Measurements from ENCODE around the gene ADPRHL1. TPM values are rescaled to one million over a fixed set of nuclear protein-coding genes. Genes with fewer than 3 reads are reported as not detected.

The ADPRHL1 gene
- total RNA-seq, 1 donor from 2014 or later: 0.22 TPM

- Mint-ChIP-seq H3K27ac (no peak overlapping the region), H3K9me3 (no peaks in the 10 kb centered on the region), H3K4me1 (peaks cover 36% of the 10 kb centered on the region), H3K4me3 (peak overlapping the region; percentile 71), H3K36me3 (peaks cover 17% of the 10 kb centered on the region), H3K27me3 (ENCODE audit: insufficient read depth, low read depth) (peaks cover 2% of the 10 kb centered on the region)
- peak; percentile 4 for TF ChIP-seq CTCF (IDR thresholded peaks at IDR 0.05)
- TF ChIP-seq EZH2 (IDR thresholded peaks at IDR 0.05): no peak
- no peak for TF ChIP-seq EZH2phosphoT487 (IDR thresholded peaks at IDR 0.05)
- H3K79me2 ChIP-seq (ENCODE audit: low read depth): peaks cover 58% of the 10 kb centered on the region
- peaks cover 51% of the 10 kb centered on the region for H4K20me1 ChIP-seq (ENCODE audit: low read depth)
- peaks cover 8% of the 10 kb centered on the region for H3K36me3 ChIP-seq
- H3K9me3 ChIP-seq (ENCODE audit: low read depth): no peaks in the 10 kb centered on the region
- H3K9ac ChIP-seq: no peak overlapping the region
- peak; percentile 55 for DNase-seq (ENCODE audit: low spot score)
- peaks cover 11% of the 10 kb centered on the region for H3F3A ChIP-seq (ENCODE audit: low read depth)
- H3K27me3 ChIP-seq: no peaks in the 10 kb centered on the region
- H2AFZ ChIP-seq (replicated peaks): no peak overlapping the region
- no peak overlapping the region for H3K27ac ChIP-seq
- peaks cover 26% of the 10 kb centered on the region for H3K4me1 ChIP-seq
- H3K4me2 ChIP-seq: peak overlapping the region; percentile 73
- peak overlapping the region; percentile 26 for H3K4me3 ChIP-seq
These were observed 42.4 kb upstream of the ADPRHL1 start for GRCh38 chr13:113495494-113496210.

GRCh38 chr13:113493315-113493951 lies 40.1 kb upstream of the ADPRHL1 start:
- Mint-ChIP-seq H3K36me3 (peaks cover 12% of the 10 kb centered on the region), H3K4me1 (peaks cover 51% of the 10 kb centered on the region), H3K9me3 (no peaks in the 10 kb centered on the region), H3K4me3 (peak overlapping the region; percentile 57), H3K27ac (no peak overlapping the region), H3K27me3 (ENCODE audit: insufficient read depth, low read depth) (peaks cover 5% of the 10 kb centered on the region)
- H4K20me1 ChIP-seq (ENCODE audit: low read depth): peaks cover 70% of the 10 kb centered on the region
- no peak for TF ChIP-seq EZH2 (IDR thresholded peaks at IDR 0.05)
- H3K36me3 ChIP-seq: peaks cover 8% of the 10 kb centered on the region
- no peak overlapping the region for H2AFZ ChIP-seq (replicated peaks)
- no peak overlapping the region for H3K4me3 ChIP-seq
- peaks cover 41% of the 10 kb centered on the region for H3K4me1 ChIP-seq
- peaks cover 77% of the 10 kb centered on the region for H3K79me2 ChIP-seq (ENCODE audit: low read depth)
- no peak overlapping the region for H3K27ac ChIP-seq
- no peaks in the 10 kb centered on the region for H3K27me3 ChIP-seq
- no peak overlapping the region for H3K9ac ChIP-seq
- DNase-seq (ENCODE audit: low spot score): no peak
- H3F3A ChIP-seq (ENCODE audit: low read depth): peaks cover 18% of the 10 kb centered on the region
- H3K4me2 ChIP-seq: peak overlapping the region; percentile 16
- no peaks in the 10 kb centered on the region for H3K9me3 ChIP-seq (ENCODE audit: low read depth)

- Histone ChIP-seq H3K27me3 (no peaks in the 10 kb centered on the region), H3K27ac (no peak overlapping the region), H3F3A (ENCODE audit: low read depth) (peaks cover 18% of the 10 kb centered on the region), H3K36me3 (peaks cover 4% of the 10 kb centered on the region), H4K20me1 (ENCODE audit: low read depth) (peaks cover 81% of the 10 kb centered on the region), H3K4me3 (peak overlapping the region; percentile 63), H2AFZ (replicated peaks) (no peak overlapping the region), H3K4me2 (peak overlapping the region; percentile 95), H3K9ac (peak overlapping the region; percentile 45), H3K4me1 (peaks cover 45% of the 10 kb centered on the region), H3K9me3 (ENCODE audit: low read depth) (no peaks in the 10 kb centered on the region), H3K79me2 (ENCODE audit: low read depth) (peaks cover 91% of the 10 kb centered on the region)
- peaks cover 12% of the 10 kb centered on the region for H3K36me3 Mint-ChIP-seq
- H3K27me3 Mint-ChIP-seq (ENCODE audit: insufficient read depth, low read depth): peaks cover 5% of the 10 kb centered on the region
- TF ChIP-seq EZH2 (IDR thresholded peaks at IDR 0.05) (no peak), CTCF (IDR thresholded peaks at IDR 0.05) (no peak), EZH2phosphoT487 (IDR thresholded peaks at IDR 0.05) (no peak)
- no peak for DNase-seq (ENCODE audit: low spot score)
- no peaks in the 10 kb centered on the region for H3K9me3 Mint-ChIP-seq
- H3K27ac Mint-ChIP-seq: peak overlapping the region; percentile 96
- H3K4me1 Mint-ChIP-seq: peaks cover 59% of the 10 kb centered on the region
- H3K4me3 Mint-ChIP-seq: peak overlapping the region; percentile 92
These were observed 38.7 kb upstream of the ADPRHL1 start for GRCh38 chr13:113491982-113492381.
